Measurements from ENCODE around the gene TPO. TPM values are rescaled to one million over a fixed set of nuclear protein-coding genes. Genes with fewer than 3 reads are reported as not detected.

The TPO gene
- polyA plus RNA-seq, 1 experiment = not detected

DNA sequence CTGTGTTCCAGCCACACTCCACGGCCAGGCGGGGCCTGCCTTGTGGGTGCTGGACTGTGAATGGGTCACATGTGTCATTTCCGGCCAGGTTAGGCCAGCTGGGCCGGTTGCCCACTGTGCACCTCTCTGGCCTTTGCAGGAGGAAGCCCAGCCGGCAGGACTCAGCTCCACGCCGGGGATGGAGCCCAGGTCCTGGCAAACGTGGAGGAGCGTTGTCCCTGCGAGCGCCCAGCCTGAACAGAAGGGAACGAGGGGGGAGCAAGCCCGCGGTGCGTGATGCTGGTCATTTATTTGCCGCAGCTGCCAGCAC is 178.2 kb downstream of the TPO start:
- TF ChIP-seq, protein P1, sequence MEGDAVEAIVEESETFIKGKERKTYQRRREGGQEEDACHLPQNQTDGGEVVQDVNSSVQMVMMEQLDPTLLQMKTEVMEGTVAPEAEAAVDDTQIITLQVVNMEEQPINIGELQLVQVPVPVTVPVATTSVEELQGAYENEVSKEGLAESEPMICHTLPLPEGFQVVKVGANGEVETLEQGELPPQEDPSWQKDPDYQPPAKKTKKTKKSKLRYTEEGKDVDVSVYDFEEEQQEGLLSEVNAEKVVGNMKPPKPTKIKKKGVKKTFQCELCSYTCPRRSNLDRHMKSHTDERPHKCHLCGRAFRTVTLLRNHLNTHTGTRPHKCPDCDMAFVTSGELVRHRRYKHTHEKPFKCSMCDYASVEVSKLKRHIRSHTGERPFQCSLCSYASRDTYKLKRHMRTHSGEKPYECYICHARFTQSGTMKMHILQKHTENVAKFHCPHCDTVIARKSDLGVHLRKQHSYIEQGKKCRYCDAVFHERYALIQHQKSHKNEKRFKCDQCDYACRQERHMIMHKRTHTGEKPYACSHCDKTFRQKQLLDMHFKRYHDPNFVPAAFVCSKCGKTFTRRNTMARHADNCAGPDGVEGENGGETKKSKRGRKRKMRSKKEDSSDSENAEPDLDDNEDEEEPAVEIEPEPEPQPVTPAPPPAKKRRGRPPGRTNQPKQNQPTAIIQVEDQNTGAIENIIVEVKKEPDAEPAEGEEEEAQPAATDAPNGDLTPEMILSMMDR (IDR thresholded peaks at IDR 0.05; ENCODE audit: insufficient read depth, low read depth, low read length) = no peak
- Histone ChIP-seq H3K4me3 (ENCODE audit: low read depth, low read length) (no peak overlapping the region), H3K36me3 (ENCODE audit: control insufficient read depth, insufficient read depth, low read length) (no peaks in the 10 kb centered on the region), H3K27me3 (ENCODE audit: control insufficient read depth, insufficient read depth, low read length) (peaks cover 4% of the 10 kb centered on the region; the same call in 1 of the 2 replicates)
- CTCF ChIA-PET = interaction anchor here (1.0 kb wide), 1 partner anchor 27 kb away, joined by 3 read pairs; no protein-coding TSS in a partner anchor
- DNase-seq (ENCODE audit: low read depth) = no peak
- POLR2A ChIA-PET = no interaction called here

Data from BJ (cell line).